Chondrocyte (in vitro differentiated cells): ENCODE results near the gene LAMB3. TPM values are rescaled to one million over a fixed set of nuclear protein-coding genes. Genes with fewer than 3 reads are reported as not detected.

Experiments used
- DNase-seq: peaks from one replicate; pipeline ENCODE4 v3.0.0; 2021; ENCODE audit warnings: mixed read lengths, low spot score
- H3K27ac Mint-ChIP-seq: one replicate; pipeline ENCODE4 v1.8.0; 2021; ENCODE audit warnings: mild to moderate bottlenecking, moderate library complexity, mixed read lengths; ENCODE audit not compliant: unreplicated experiment
- H3K27me3 Mint-ChIP-seq: 2 replicates; pipeline ENCODE4 v1.8.0; 2021; ENCODE audit warnings: low read depth, mixed read lengths
- H3K36me3 Mint-ChIP-seq: 2 replicates; pipeline ENCODE4 v1.8.0; 2021; ENCODE audit warnings: low read depth, mixed read lengths
- H3K4me1 Mint-ChIP-seq: 2 replicates; pipeline ENCODE4 v1.8.0; 2021; ENCODE audit warnings: low read depth, mild to moderate bottlenecking, mixed read lengths
- H3K4me3 Mint-ChIP-seq: one replicate; pipeline ENCODE4 v1.8.0; 2021; ENCODE audit warnings: mild to moderate bottlenecking, moderate library complexity, mixed read lengths; ENCODE audit not compliant: unreplicated experiment
- H3K9me3 Mint-ChIP-seq: 2 replicates; pipeline ENCODE4 v1.8.0; 2021; ENCODE audit warnings: low read depth, mixed read lengths
- CTCF ChIP-seq: fragments of 200-600 bp; sonication (generic); IDR thresholded peaks from 2 replicates; pipeline ENCODE4 v1.5.0; 2021; ENCODE audit warnings: antibody characterized with exemption, mild to moderate bottlenecking, moderate library complexity
- total RNA-seq: library from RNA; stranded (reverse); gene quantifications from 3 replicates; pipeline ENCODE4 v1.2.1, GENCODE V29; 2021

LAMB3 gene
- total RNA-seq, 1 donor from 2014 or later: 6.3 TPM

GRCh38 chr1:209627027-209627731, 25.0 kb downstream of the LAMB3 start:
- Mint-ChIP-seq H3K4me3 (no peak overlapping the region), H3K27me3 (peaks cover 2% of the 10 kb centered on the region), H3K9me3 (no peaks in the 10 kb centered on the region), H3K4me1 (peaks cover 22% of the 10 kb centered on the region), H3K36me3 (no peaks in the 10 kb centered on the region), H3K27ac (no peak overlapping the region)
- TF ChIP-seq CTCF: no peak
- no peak for DNase-seq

- Mint-ChIP-seq H3K36me3 (no peaks in the 10 kb centered on the region), H3K27ac (no peak overlapping the region), H3K27me3 (no peaks in the 10 kb centered on the region), H3K4me1 (peaks cover 22% of the 10 kb centered on the region), H3K4me3 (no peak overlapping the region), H3K9me3 (no peaks in the 10 kb centered on the region)
- no peak for TF ChIP-seq CTCF
- DNase-seq: no peak
These were observed 25.7 kb downstream of the LAMB3 start for GRCh38 chr1:209626346-209627026.

GRCh38 chr1:209625791-209626285, 26.4 kb downstream of the LAMB3 start:
- no peaks in the 10 kb centered on the region for H3K36me3 Mint-ChIP-seq
- H3K4me1 Mint-ChIP-seq: peaks cover 25% of the 10 kb centered on the region
- no peaks in the 10 kb centered on the region for H3K27me3 Mint-ChIP-seq
- DNase-seq: no peak
- no peak for TF ChIP-seq CTCF
- H3K4me3 Mint-ChIP-seq: no peak overlapping the region
- H3K27ac Mint-ChIP-seq: peak overlapping the region; percentile 83
- no peaks in the 10 kb centered on the region for H3K9me3 Mint-ChIP-seq

GRCh38 chr1:209624558-209625549, 27.4 kb downstream of the LAMB3 start:
- no peaks in the 10 kb centered on the region for H3K27me3 Mint-ChIP-seq
- TF ChIP-seq CTCF: no peak
- H3K27ac Mint-ChIP-seq: no peak overlapping the region
- peaks cover 29% of the 10 kb centered on the region for H3K4me1 Mint-ChIP-seq
- no peaks in the 10 kb centered on the region for H3K9me3 Mint-ChIP-seq
- H3K4me3 Mint-ChIP-seq: no peak overlapping the region
- DNase-seq: no peak
- H3K36me3 Mint-ChIP-seq: no peaks in the 10 kb centered on the region
